MM.1S (cell line): Measurements from ENCODE around the gene ATG5.
"Not testable (repeated sequence)": the region's sequence is repeated elsewhere in the genome, so short reads cannot be mapped to it uniquely, and the experiment has no call there.

Experiments used
- DNase-seq: peaks from one replicate; pipeline ENCODE4 v3.0.0-alpha.2; 2015
- H2AFZ ChIP-seq: fragments of 300-600 bp; sonication (generic); 2 replicates; pipeline ENCODE4 v1.6.0; 2016; ENCODE audit warnings: antibody characterized with exemption, low read length
- H3F3A ChIP-seq: fragments of 300-600 bp; sonication (generic); 2 replicates; pipeline ENCODE4 v1.6.1; 2016; ENCODE audit warnings: mild to moderate bottlenecking, antibody characterized with exemption, low read length, moderate library complexity, mixed read lengths; ENCODE audit not compliant: insufficient read depth
- H3K27ac ChIP-seq: fragments of 300-600 bp; sonication (generic); 2 replicates; pipeline ENCODE4 v1.5.1; 2016; ENCODE audit warnings: mild to moderate bottlenecking, low read length
- H3K27me3 ChIP-seq: fragments of 300-600 bp; sonication (generic); replicated peaks from 2 replicates; pipeline ENCODE4 v1.6.0; 2016; ENCODE audit warnings: low read length; ENCODE audit not compliant: insufficient read depth
- H3K36me3 ChIP-seq: fragments of 300-600 bp; sonication (generic); replicated peaks from 2 replicates; pipeline ENCODE4 v1.6.1; 2016; ENCODE audit warnings: mild to moderate bottlenecking, low read length, mixed read lengths; ENCODE audit not compliant: insufficient read depth
- H3K4me1 ChIP-seq: fragments of 300-600 bp; sonication (generic); 2 replicates; pipeline ENCODE4 v1.6.1; 2016; ENCODE audit warnings: low read length, mixed read lengths
- H3K4me2 ChIP-seq: fragments of 300-600 bp; sonication (generic); 2 replicates; pipeline ENCODE4 v1.6.0; 2016; ENCODE audit warnings: low read depth, low read length
- H3K4me3 ChIP-seq: fragments of 300-600 bp; sonication (generic); 2 replicates; pipeline ENCODE4 v1.5.1; 2016; ENCODE audit warnings: low read length, mixed read lengths
- H3K79me2 ChIP-seq: fragments of 300-600 bp; sonication (generic); 2 replicates; pipeline ENCODE4 v1.6.1; 2016; ENCODE audit warnings: mixed run types, low read length, mixed read lengths
- H3K9ac ChIP-seq: fragments of 300-600 bp; sonication (generic); 2 replicates; pipeline ENCODE4 v1.6.1; 2016; ENCODE audit warnings: low read length, mixed read lengths
- H3K9me2 ChIP-seq: fragments of 300-600 bp; sonication (generic); replicated peaks from 2 replicates; pipeline ENCODE4 v1.6.1; 2016; ENCODE audit warnings: mild to moderate bottlenecking, low read length, mixed read lengths; ENCODE audit not compliant: insufficient read depth
- H3K9me3 ChIP-seq: fragments of 300-600 bp; sonication (generic); replicated peaks from 2 replicates; pipeline ENCODE4 v1.6.1; 2016; ENCODE audit warnings: mild to moderate bottlenecking, low read length, mixed read lengths; ENCODE audit not compliant: insufficient read depth
- H4K20me1 ChIP-seq: fragments of 300-600 bp; sonication (generic); 2 replicates; pipeline ENCODE4 v1.6.1; 2016; ENCODE audit warnings: mild to moderate bottlenecking, low read length, moderate library complexity, mixed read lengths; ENCODE audit not compliant: insufficient read depth
- EZH2 ChIP-seq: fragments of 300-600 bp; sonication (generic); optimal IDR thresholded peaks from 2 replicates; pipeline ENCODE3; 2017; ENCODE audit warnings: low read depth, mild to moderate bottlenecking, antibody characterized with exemption, low read length, mixed read lengths
- EZH2phosphoT487 ChIP-seq: fragments of 300-600 bp; sonication (generic); IDR thresholded peaks from 2 replicates; pipeline ENCODE4 v1.6.1; 2018; ENCODE audit warnings: antibody characterized with exemption, low read length
- TF ChIP-seq, protein P1 (sequence below): fragments of 300-600 bp; sonication (generic); IDR thresholded peaks from 2 replicates; pipeline ENCODE4 v1.5.1; 2016; ENCODE audit warnings: antibody characterized with exemption, low read length, mixed read lengths

ATG5 gene

DNA sequence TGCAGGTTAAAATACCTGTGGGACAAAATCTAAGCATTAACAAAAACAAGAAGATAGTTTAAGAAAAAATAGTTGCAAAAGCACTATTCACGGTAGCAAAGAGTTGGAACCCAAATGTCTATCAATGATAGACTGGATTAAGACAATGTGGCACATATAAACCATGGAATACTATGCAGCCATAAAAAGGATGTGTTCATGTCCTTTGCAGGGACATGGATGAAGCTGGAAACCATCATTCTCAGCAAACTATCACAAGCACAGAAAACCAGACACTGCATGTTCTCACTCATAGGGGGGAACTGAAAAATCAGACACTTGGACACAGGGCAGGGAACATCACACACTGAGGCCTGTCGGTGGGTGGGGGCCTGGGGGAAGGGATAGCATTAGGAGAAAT lies 65.8 kb downstream of the ATG5 start:
- H3F3A ChIP-seq, H3K9me3 ChIP-seq, H3K27me3 ChIP-seq, H4K20me1 ChIP-seq, H2AFZ ChIP-seq, H3K9me2 ChIP-seq, H3K27ac ChIP-seq, H3K36me3 ChIP-seq, H3K4me2 ChIP-seq, DNase-seq, H3K9ac ChIP-seq, H3K4me3 ChIP-seq: not testable (repeated sequence)
- Histone ChIP-seq H3K4me1 (peaks cover 10% of the 10 kb centered on the region), H3K79me2 (peaks cover 63% of the 10 kb centered on the region)

DNA sequence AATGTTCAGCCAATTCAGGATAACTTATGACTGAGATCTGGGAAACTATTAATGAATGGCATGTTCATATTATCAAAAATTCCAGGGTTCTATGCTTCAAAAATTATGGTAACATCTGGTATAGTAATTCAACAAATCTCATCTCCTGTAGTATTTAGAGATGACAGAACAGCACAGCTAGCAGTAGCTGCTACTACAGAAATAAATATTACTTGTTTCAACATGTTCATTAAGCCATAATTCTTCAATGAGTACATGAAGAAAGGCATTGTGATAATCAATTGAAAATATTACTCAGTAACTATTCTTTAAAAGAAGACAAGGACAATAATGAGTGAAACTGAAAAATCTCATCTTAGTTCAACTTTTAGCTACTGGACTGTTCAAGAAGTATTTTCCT lies 66.8 kb downstream of the ATG5 start:
- TF ChIP-seq EZH2, result no peak
- TF ChIP-seq, protein P1, sequence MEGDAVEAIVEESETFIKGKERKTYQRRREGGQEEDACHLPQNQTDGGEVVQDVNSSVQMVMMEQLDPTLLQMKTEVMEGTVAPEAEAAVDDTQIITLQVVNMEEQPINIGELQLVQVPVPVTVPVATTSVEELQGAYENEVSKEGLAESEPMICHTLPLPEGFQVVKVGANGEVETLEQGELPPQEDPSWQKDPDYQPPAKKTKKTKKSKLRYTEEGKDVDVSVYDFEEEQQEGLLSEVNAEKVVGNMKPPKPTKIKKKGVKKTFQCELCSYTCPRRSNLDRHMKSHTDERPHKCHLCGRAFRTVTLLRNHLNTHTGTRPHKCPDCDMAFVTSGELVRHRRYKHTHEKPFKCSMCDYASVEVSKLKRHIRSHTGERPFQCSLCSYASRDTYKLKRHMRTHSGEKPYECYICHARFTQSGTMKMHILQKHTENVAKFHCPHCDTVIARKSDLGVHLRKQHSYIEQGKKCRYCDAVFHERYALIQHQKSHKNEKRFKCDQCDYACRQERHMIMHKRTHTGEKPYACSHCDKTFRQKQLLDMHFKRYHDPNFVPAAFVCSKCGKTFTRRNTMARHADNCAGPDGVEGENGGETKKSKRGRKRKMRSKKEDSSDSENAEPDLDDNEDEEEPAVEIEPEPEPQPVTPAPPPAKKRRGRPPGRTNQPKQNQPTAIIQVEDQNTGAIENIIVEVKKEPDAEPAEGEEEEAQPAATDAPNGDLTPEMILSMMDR, result no peak
- no peak for TF ChIP-seq EZH2phosphoT487
- Histone ChIP-seq H3K27me3 (no peaks in the 10 kb centered on the region), H3K36me3 (no peaks in the 10 kb centered on the region), H2AFZ (no peak overlapping the region), H4K20me1 (no peaks in the 10 kb centered on the region), H3K79me2 (peaks cover 62% of the 10 kb centered on the region), H3K4me1 (peaks cover 10% of the 10 kb centered on the region), H3K9me3 (no peaks in the 10 kb centered on the region), H3K27ac (no peak overlapping the region), H3K4me3 (no peak overlapping the region), H3K4me2 (no peak overlapping the region), H3F3A (no peaks in the 10 kb centered on the region), H3K9ac (no peak overlapping the region), H3K9me2 (no peaks in the 10 kb centered on the region)
- DNase-seq, result no peak

DNA sequence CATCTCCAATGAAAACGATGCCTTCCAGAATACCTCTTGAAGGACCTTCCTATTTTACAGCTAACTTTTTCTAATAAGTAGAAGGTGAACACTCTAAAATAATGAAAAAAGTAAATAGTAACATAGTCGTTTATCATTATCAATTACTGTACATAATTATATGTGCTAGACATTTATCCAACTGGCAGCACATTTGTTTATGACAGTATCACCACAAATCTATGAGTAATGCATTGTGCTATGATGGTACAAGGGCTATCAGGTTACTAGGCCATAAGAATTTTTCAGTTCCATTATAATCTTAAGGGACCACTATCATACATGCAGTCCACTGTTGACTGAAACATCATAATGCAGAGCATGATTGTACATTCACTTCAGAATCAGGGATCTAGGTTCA lies 68.4 kb downstream of the ATG5 start:
- Histone ChIP-seq H3K4me3 (no peak overlapping the region), H3K9me3 (no peaks in the 10 kb centered on the region), H3K4me2 (no peak overlapping the region), H3F3A (no peaks in the 10 kb centered on the region), H3K9ac (no peak overlapping the region), H3K9me2 (no peaks in the 10 kb centered on the region), H3K79me2 (peaks cover 64% of the 10 kb centered on the region), H3K27me3 (no peaks in the 10 kb centered on the region), H2AFZ (no peak overlapping the region), H3K36me3 (no peaks in the 10 kb centered on the region), H3K27ac (no peak overlapping the region), H3K4me1 (peaks cover 10% of the 10 kb centered on the region), H4K20me1 (no peaks in the 10 kb centered on the region)
- TF ChIP-seq EZH2phosphoT487, result no peak
- no peak for TF ChIP-seq EZH2
- TF ChIP-seq, protein P1, result no peak
- no peak for DNase-seq

DNA sequence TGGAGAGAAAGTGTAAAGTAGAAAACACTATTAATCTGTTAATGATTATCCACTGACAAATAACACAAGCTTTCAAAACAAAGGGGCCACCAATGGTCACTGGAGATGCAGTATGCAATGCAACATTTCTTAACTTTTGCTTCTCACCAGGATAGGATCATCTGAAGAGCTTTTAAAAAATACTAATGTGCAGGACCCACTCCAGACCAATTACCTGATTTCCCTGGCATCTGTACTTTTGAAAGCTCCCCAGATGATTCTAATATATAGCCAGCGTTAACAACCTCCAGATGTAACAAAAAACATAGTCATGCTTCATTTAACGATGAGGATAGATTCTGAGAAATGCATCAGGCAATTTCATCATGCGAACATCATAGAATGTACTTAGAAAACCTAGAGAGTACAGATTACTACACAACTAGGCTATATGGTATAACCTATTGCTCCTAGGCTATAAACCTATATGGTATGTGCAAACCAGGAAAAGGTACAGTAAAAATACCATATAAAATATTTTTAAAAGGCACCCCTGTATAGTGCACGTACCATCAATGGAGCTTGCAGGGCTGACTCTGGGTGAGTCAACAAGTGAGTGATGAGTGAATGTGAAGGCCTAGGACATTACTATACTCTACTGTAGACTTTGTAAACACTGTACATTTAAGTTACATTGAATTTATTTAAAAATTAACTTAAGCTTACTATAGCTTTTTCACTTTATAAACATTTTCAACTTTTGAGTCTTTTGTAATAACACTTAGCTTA lies 69.2 kb downstream of the ATG5 start:
- Histone ChIP-seq H3K4me2 (no peak overlapping the region), H3K27ac (no peak overlapping the region), H3K79me2 (peaks cover 59% of the 10 kb centered on the region), H4K20me1 (no peaks in the 10 kb centered on the region), H3K4me3 (no peak overlapping the region), H2AFZ (no peak overlapping the region), H3K4me1 (peaks cover 10% of the 10 kb centered on the region), H3F3A (no peaks in the 10 kb centered on the region), H3K9ac (no peak overlapping the region), H3K36me3 (no peaks in the 10 kb centered on the region), H3K9me3 (no peaks in the 10 kb centered on the region), H3K27me3 (no peaks in the 10 kb centered on the region), H3K9me2 (no peaks in the 10 kb centered on the region)
- DNase-seq, result no peak
- TF ChIP-seq, protein P1, result no peak
- TF ChIP-seq EZH2 (no peak), EZH2phosphoT487 (no peak)
